H1 (cell line): ENCODE data around the gene TXNDC11. TPM values are rescaled to one million over a fixed set of nuclear protein-coding genes. Genes with fewer than 3 reads are reported as not detected.

Experiments used
- TAF1 ChIP-seq: IDR thresholded peaks from 2 replicates; pipeline ENCODE4 v1.6.1; 2011; ENCODE audit warnings: mild to moderate bottlenecking, low read depth, low read length
- polyA plus RNA-seq, 7 experiments: library from polyadenylated mRNA; depleted of rRNA in 3 of 7; stranded (reverse) in 5 of 7; unstranded in 2 of 7; fragments of >200 nt in 5 of 7; fragments of 200-250 nt in 2 of 7; gene quantifications; 1 replicate in 5 of 7; 2 replicates in 1 of 7; 4 replicates in 1 of 7; pipeline versions ENCODE4 v1.2.1 to v1.2.3, GENCODE V29; 2011 to 2013; ENCODE audit warnings: missing spikeins in 2 of 7, mixed read lengths in 2 of 7
- total RNA-seq: library from RNA; stranded (reverse); fragmentation: NEBNext Ultra II Directional; extraction: Animal tissue kit (Norgen Biotek cat#: 25700); gene quantifications from 2 replicates; pipeline ENCODE4 v1.2.1, GENCODE V29; 2021
- TF ChIP-seq, protein P1 (sequence below): fragments of 300-600 bp; sonication (generic); IDR thresholded peaks from 2 replicates; pipeline ENCODE4 v1.7.1; 2012; ENCODE audit warnings: low read length, moderate library complexity, mild to moderate bottlenecking, inconsistent platforms; ENCODE audit not compliant: insufficient replicate concordance

TXNDC11 gene
- total and polyA plus RNA-seq, 2 of the 8 experiments (the other 6 are each of a cell fraction or from before 2014, with no cell fraction given) = 13.5 to 13.8 TPM

DNA sequence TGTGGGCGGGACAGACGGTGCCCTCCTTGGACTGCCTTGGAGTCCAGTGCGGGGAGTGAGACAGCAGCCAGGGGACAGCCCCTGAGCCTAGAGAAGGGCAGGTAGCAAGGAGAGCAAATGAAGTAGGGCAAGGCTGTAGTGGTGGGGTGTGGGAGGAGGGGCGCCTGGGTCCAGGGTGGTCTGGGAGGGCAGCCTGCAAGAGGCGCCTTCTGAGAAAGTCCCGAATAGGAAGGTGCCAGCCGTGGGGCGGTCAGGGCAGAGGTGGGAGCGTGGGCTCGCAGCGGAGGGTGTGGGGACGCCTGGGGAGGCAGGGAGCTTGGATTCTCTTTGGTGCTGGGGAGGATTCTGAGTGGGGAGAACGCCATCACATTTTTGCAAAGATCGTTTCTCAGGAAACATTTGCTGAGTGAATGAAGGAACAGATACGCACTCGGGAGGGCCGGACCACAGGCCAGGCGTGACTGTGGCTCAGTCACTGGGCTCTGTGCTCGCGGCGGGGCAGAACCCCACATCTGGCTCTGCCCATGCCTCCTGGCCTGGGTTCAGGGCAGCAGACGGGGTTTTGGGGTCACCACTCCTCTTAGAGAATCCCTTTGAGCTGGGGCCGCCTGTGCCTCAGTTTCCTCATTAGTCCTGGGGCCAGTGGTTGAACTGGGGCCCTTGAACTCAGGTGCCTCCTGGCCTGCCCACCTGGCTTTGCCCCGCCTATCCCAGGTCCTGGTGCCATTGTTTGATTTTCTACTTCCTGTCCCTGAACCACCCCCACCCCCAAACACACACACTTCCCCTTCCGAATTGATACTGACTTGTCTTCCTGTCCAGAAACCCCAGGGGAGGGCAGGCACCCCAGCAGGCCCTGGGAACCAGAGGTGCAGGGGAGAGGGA, 70.2 kb downstream of the TXNDC11 start (continued):
- TF ChIP-seq, protein P1, sequence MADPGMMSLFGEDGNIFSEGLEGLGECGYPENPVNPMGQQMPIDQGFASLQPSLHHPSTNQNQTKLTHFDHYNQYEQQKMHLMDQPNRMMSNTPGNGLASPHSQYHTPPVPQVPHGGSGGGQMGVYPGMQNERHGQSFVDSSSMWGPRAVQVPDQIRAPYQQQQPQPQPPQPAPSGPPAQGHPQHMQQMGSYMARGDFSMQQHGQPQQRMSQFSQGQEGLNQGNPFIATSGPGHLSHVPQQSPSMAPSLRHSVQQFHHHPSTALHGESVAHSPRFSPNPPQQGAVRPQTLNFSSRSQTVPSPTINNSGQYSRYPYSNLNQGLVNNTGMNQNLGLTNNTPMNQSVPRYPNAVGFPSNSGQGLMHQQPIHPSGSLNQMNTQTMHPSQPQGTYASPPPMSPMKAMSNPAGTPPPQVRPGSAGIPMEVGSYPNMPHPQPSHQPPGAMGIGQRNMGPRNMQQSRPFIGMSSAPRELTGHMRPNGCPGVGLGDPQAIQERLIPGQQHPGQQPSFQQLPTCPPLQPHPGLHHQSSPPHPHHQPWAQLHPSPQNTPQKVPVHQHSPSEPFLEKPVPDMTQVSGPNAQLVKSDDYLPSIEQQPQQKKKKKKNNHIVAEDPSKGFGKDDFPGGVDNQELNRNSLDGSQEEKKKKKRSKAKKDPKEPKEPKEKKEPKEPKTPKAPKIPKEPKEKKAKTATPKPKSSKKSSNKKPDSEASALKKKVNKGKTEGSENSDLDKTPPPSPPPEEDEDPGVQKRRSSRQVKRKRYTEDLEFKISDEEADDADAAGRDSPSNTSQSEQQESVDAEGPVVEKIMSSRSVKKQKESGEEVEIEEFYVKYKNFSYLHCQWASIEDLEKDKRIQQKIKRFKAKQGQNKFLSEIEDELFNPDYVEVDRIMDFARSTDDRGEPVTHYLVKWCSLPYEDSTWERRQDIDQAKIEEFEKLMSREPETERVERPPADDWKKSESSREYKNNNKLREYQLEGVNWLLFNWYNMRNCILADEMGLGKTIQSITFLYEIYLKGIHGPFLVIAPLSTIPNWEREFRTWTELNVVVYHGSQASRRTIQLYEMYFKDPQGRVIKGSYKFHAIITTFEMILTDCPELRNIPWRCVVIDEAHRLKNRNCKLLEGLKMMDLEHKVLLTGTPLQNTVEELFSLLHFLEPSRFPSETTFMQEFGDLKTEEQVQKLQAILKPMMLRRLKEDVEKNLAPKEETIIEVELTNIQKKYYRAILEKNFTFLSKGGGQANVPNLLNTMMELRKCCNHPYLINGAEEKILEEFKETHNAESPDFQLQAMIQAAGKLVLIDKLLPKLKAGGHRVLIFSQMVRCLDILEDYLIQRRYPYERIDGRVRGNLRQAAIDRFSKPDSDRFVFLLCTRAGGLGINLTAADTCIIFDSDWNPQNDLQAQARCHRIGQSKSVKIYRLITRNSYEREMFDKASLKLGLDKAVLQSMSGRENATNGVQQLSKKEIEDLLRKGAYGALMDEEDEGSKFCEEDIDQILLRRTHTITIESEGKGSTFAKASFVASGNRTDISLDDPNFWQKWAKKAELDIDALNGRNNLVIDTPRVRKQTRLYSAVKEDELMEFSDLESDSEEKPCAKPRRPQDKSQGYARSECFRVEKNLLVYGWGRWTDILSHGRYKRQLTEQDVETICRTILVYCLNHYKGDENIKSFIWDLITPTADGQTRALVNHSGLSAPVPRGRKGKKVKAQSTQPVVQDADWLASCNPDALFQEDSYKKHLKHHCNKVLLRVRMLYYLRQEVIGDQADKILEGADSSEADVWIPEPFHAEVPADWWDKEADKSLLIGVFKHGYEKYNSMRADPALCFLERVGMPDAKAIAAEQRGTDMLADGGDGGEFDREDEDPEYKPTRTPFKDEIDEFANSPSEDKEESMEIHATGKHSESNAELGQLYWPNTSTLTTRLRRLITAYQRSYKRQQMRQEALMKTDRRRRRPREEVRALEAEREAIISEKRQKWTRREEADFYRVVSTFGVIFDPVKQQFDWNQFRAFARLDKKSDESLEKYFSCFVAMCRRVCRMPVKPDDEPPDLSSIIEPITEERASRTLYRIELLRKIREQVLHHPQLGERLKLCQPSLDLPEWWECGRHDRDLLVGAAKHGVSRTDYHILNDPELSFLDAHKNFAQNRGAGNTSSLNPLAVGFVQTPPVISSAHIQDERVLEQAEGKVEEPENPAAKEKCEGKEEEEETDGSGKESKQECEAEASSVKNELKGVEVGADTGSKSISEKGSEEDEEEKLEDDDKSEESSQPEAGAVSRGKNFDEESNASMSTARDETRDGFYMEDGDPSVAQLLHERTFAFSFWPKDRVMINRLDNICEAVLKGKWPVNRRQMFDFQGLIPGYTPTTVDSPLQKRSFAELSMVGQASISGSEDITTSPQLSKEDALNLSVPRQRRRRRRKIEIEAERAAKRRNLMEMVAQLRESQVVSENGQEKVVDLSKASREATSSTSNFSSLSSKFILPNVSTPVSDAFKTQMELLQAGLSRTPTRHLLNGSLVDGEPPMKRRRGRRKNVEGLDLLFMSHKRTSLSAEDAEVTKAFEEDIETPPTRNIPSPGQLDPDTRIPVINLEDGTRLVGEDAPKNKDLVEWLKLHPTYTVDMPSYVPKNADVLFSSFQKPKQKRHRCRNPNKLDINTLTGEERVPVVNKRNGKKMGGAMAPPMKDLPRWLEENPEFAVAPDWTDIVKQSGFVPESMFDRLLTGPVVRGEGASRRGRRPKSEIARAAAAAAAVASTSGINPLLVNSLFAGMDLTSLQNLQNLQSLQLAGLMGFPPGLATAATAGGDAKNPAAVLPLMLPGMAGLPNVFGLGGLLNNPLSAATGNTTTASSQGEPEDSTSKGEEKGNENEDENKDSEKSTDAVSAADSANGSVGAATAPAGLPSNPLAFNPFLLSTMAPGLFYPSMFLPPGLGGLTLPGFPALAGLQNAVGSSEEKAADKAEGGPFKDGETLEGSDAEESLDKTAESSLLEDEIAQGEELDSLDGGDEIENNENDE = no peak
- no peak for TF ChIP-seq TAF1
- TF ChIP-seq, all 59 proteins: peak for 0
